OCI-LY1 (cell line): ENCODE data around the gene PIGR.

Experiments used
- CTCF ChIP-seq: fragments of 200-600 bp; sonication (generic), shearing (Covaris generic); IDR thresholded peaks from 2 replicates; pipeline ENCODE4 v1.5.1; 2017; ENCODE audit warnings: mild to moderate bottlenecking, antibody characterized with exemption, low read length, moderate library complexity, mixed read lengths
- EZH2 ChIP-seq: fragments of 200-600 bp; sonication (generic), shearing (Covaris generic); IDR thresholded peaks from 2 replicates; pipeline ENCODE4 v1.8.0; 2017; ENCODE audit warnings: borderline replicate concordance, mixed run types, mild to moderate bottlenecking, antibody characterized with exemption, low read length, moderate library complexity, mixed read lengths

- TF ChIP-seq CTCF (no peak), EZH2 (no peak)
Observed at GRCh38 chr1:206953626-206954025, 7.4 kb upstream of the PIGR start.
